ENCODE data around the gene TMEM258.

Gene TMEM258

DNA sequence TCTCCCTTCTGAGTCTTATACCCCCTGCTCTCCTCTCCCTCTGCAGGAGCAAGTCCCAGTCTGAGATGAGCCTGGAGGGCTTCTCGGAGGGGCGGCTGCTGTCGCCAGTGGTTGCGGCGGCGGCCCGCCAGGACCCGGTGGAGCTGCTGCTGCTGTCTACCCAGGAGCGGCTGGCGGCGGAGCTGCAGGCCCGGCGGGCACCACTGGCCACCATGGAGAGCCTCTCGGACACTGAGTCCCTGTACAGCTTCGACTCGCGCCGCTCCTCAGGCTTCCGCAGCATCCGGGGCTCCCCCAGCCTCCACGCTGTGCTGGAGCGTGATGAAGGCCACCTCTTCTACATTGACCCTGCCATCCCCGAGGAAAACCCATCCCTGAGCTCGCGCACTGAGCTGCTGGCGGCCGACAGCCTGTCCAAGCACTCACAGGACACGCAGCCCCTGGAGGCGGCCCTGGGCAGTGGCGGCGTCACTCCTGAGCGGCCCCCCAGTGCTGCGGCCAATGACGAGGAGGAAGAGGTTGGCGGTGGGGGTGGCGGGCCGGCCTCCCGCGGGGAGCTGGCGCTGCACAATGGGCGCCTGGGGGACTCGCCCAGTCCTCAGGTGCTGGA lies 48.8 kb downstream of the TMEM258 start:
- H3K27ac ChIP-seq = no peak overlapping the region
- no peak for TF ChIP-seq CTCF (conservative IDR thresholded peaks at IDR 0.05; ENCODE audit: low read depth)
- ChIA-PET CTCF (interaction anchor here (1.5 to 1.8 kb wide), 2 partner anchors 53 to 365 kb away, joined by 3 to 4 read pairs; no protein-coding TSS in a partner anchor), POLR2A (ENCODE audit: low non-redundant PET) (interaction anchor here (0.6 kb wide), 1 partner anchor 55 kb away, joined by 3 read pairs; no protein-coding TSS in a partner anchor)
- DNase-seq (ENCODE audit: low spot score) = no peak

DNA sequence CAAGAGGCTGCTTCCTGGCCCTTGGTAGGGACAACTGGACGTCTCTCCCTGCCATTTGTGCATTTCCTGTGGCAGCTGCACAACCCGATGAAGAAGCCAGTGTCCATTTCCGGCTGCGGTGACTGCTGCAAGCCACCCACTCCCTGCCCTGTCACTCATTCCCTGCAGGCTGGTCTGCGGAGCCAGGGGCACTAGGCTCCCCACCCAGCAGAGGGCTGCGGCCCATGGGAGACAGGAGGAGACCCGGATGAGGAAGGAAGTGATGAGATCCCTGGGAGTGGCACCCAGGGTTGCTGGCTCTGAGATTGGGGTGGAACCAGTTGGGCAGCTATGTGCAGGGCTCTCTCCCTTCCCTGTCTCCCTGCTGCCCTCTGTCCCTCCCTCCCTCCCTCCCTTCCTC lies 50.0 kb downstream of the TMEM258 start:
- ChIA-PET CTCF (interaction anchor here (0.8 kb wide), 1 partner anchor 366 kb away, joined by 3 read pairs; no protein-coding TSS in a partner anchor), POLR2A (ENCODE audit: low non-redundant PET) (no interaction called here)
- no peak overlapping the region for H3K27ac ChIP-seq
- no peak for TF ChIP-seq CTCF (conservative IDR thresholded peaks at IDR 0.05; ENCODE audit: low read depth)
- no peak for DNase-seq (ENCODE audit: low spot score)

DNA sequence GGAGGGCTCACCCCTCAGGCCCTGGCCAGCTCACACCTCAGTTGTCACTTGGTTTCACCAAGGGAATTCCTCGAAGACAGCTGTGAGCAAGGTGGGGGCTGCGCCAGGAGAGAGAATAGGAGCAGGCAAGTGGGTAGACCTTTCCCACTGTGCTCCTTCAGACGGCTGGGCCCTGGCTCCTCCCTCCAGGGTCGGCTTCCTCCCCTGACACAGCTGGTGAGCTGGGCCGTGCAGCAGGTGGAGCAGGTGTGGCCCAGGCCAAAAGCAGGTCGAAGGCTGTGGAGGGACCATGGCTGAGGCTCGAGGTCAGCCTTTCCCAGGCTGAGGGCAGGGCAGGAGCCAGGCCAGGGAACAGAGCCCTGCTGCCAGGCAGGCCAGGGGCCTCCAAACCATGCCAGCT lies 52.4 kb downstream of the TMEM258 start:
- POLR2A ChIA-PET (ENCODE audit: low non-redundant PET) = no interaction called here

DNA sequence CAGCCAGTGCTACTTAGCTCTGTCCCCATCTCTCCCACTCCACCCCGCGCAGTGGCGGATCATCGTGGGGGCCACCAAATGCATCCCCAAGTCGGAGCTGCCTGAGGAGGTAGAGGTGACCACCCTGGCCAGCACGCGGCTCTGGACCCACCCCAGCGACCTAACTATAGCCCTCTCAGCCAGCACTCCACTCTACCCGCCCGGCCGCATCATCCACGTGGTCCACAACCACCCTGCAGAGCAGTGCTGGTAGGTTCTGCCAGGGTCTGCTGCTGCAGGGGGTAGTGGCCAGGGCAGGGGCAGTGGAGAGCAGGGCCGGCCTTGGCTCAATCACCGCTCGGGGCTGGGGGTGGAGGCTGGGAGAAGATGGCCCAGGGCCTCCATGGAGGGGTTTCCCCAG lies 53.0 kb downstream of the TMEM258 start:
- CTCF ChIA-PET = interaction anchor here (0.7 kb wide), 1 partner anchor 36 kb away, joined by 4 read pairs; no protein-coding TSS in a partner anchor
- H3K27ac ChIP-seq = no peak overlapping the region
- POLR2A ChIA-PET (ENCODE audit: low non-redundant PET) = no interaction called here
- no peak for TF ChIP-seq CTCF (conservative IDR thresholded peaks at IDR 0.05; ENCODE audit: low read depth)
- DNase-seq (ENCODE audit: low spot score) = no peak

More for the DNA sequence above, 52.4 kb downstream of the TMEM258 start:
- H3K27ac ChIP-seq = no peak overlapping the region
- TF ChIP-seq CTCF (conservative IDR thresholded peaks at IDR 0.05; ENCODE audit: low read depth) = no peak
- no peak for DNase-seq (ENCODE audit: low spot score)
- CTCF ChIA-PET = interaction anchor here (0.6 kb wide), 1 partner anchor 79 kb away, joined by 4 read pairs; no protein-coding TSS in a partner anchor

Data from RWPE1 (cell line).